ENCODE data around the gene GSAP. TPM values are rescaled to one million over a fixed set of nuclear protein-coding genes. Genes with fewer than 3 reads are reported as not detected.

The GSAP gene
- total and polyA plus RNA-seq, 9 of the 15 experiments (the other 6 are each of a cell fraction or from before 2014, with no cell fraction given), result 0.13 TPM; not detected in 8

DNA sequence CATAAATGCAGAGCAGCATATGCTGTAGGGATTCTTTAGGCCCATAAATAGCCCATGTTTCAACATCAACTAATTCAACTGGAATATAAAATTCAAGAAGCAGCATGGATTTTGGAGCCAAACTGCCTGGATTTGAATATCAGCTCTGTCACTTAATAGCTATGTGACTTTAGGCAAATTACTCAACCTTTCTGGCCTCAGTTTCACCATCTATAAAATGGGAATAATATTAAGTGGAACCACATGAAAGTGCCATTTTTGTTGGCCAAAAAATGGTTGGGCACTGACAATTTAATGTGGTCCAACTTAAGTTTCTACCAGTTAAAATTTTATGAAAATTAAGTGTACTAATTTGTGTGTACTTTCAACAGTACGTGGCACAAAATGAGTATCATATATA is 98.1 kb downstream of the GSAP start:
- no peak for ATAC-seq

More for the DNA sequence above, 98.1 kb downstream of the GSAP start:
- Histone ChIP-seq H3K9me1 (ENCODE audit: control insufficient read depth, insufficient read depth, low read length) (no peaks in the 10 kb centered on the region), H3K4me3 (no peak overlapping the region), H3K4me2 (ENCODE audit: insufficient read depth, low read length) (no peak overlapping the region), H3K27ac (ENCODE audit: extremely low read depth, low read depth, low read length) (no peak overlapping the region), H3K9ac (ENCODE audit: insufficient read depth in 1 of 2, low read depth in 2 of 2, low read length in 2 of 2) (no peak overlapping the region), H3K79me2 (ENCODE audit: control insufficient read depth, insufficient read depth, low read length) (no peaks in the 10 kb centered on the region), H4K20me1 (replicated peaks; ENCODE audit: control insufficient read depth, insufficient read depth, low read length) (no peaks in the 10 kb centered on the region), H3K4me1 (replicated peaks in 1 of 2; ENCODE audit: control insufficient read depth in 2 of 2, insufficient read depth in 2 of 2, low read length in 2 of 2) (no peaks in the 10 kb centered on the region), H3K27me3 (ENCODE audit: control insufficient read depth in 2 of 2, insufficient read depth in 2 of 2, low read length in 2 of 2) (peaks cover 5 to 7% of the 10 kb centered on the region in 2 experiments; a peak in 3 of 5 replicates), H3K9me3 (replicated peaks; ENCODE audit: control insufficient read depth, insufficient read depth, low read depth, low read length) (no peaks in the 10 kb centered on the region), H2AFZ (ENCODE audit: low read depth, low read length) (no peak overlapping the region), H3K36me3 (ENCODE audit: control insufficient read depth, insufficient read depth, low read length) (no peaks in the 10 kb centered on the region)
- intact Hi-C loops (cut with micrococcal nuclease), result no loop called here
- ChIA-PET POLR2A (interaction anchor here (1.5 kb wide), 1 partner anchor 12 kb away, joined by 3 read pairs; no protein-coding TSS in a partner anchor), CTCF (ENCODE audit: low intra/inter-chr PET ratio) (no interaction called here)
- WGBS (ENCODE audit: insufficient coverage, low coverage, missing lambda C conversion rate), result 4% methylated on average over 1 of the region's 1 CpG
- BruUV-seq (replicated peaks), result no TSS peak
- DNase-seq (ENCODE audit: extremely low read depth in 1 of 4, low spot score in 3 of 4), result no peak
- FAIRE-seq, result no peak
- in situ Hi-C loops (cut with MboI), result no loop called here
- TF ChIP-seq, protein P1, sequence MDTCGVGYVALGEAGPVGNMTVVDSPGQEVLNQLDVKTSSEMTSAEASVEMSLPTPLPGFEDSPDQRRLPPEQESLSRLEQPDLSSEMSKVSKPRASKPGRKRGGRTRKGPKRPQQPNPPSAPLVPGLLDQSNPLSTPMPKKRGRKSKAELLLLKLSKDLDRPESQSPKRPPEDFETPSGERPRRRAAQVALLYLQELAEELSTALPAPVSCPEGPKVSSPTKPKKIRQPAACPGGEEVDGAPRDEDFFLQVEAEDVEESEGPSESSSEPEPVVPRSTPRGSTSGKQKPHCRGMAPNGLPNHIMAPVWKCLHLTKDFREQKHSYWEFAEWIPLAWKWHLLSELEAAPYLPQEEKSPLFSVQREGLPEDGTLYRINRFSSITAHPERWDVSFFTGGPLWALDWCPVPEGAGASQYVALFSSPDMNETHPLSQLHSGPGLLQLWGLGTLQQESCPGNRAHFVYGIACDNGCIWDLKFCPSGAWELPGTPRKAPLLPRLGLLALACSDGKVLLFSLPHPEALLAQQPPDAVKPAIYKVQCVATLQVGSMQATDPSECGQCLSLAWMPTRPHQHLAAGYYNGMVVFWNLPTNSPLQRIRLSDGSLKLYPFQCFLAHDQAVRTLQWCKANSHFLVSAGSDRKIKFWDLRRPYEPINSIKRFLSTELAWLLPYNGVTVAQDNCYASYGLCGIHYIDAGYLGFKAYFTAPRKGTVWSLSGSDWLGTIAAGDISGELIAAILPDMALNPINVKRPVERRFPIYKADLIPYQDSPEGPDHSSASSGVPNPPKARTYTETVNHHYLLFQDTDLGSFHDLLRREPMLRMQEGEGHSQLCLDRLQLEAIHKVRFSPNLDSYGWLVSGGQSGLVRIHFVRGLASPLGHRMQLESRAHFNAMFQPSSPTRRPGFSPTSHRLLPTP (IDR thresholded peaks at IDR 0.05; ENCODE audit: borderline replicate concordance, extremely low read depth, insufficient read length), result no peak
- TF ChIP-seq FOXP1 (CRISPR knock-in tag; IDR thresholded peaks at IDR 0.05), result no peak
- peak; percentile 77 for TF ChIP-seq RBM25 (IDR thresholded peaks at IDR 0.05; ENCODE audit: low read depth, low read length, severe bottlenecking)
- no peak for TF ChIP-seq NCOA4 (IDR thresholded peaks at IDR 0.05; ENCODE audit: partially characterized antibody)
- no peak for TF ChIP-seq KAT2B (IDR thresholded peaks at IDR 0.05; ENCODE audit: low read depth, low read length)
